ENCODE data around the gene CUL1.

GRCh38 chr7:148720472-148720871 is 21.8 kb downstream of the CUL1 start:
- TF ChIP-seq CTCF (conservative IDR thresholded peaks at IDR 0.05; ENCODE audit: low read length) (no peak), EZH2phosphoT487 (IDR thresholded peaks at IDR 0.05; ENCODE audit: borderline replicate concordance, low read depth, low read length) (no peak)

All from OCI-LY7 (cell line).